GM19238 (cell line): ENCODE results near the gene TMEM207.
"Not testable (repeated sequence)": the region's sequence is repeated elsewhere in the genome, so short reads cannot be mapped to it uniquely, and the experiment has no call there.

ENCODE experiments used
- DNase-seq: peaks from one replicate; pipeline ENCODE4 v3.0.0; 2011; ENCODE audit warnings: low spot score; ENCODE audit not compliant: insufficient read length

TMEM207 gene

DNA sequence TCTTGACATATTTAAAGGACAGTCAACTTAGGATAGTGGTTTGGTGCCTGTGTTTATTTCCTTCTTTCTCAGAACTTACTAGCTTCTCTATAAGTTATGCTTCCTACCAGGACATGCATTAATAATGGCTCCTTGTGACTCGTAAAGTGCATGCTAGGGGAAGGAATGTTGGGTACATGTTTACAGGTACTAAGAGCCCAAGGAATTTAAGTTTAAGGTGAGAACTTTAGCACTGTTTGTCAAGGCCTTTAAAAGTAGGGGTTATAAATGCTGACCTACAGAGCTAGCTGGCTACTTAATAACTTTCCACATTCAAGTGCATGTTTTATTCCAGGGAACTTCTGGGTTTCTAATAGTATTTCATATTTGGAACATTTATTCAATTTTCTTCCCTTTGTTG is at the start of gene TMEM207:
Gene TMEM207 (minus strand): TSS at position 101 of the 400 bp plus-strand sequence. CDS start 92 bp downstream, at position 9.
- no peak for DNase-seq

DNA sequence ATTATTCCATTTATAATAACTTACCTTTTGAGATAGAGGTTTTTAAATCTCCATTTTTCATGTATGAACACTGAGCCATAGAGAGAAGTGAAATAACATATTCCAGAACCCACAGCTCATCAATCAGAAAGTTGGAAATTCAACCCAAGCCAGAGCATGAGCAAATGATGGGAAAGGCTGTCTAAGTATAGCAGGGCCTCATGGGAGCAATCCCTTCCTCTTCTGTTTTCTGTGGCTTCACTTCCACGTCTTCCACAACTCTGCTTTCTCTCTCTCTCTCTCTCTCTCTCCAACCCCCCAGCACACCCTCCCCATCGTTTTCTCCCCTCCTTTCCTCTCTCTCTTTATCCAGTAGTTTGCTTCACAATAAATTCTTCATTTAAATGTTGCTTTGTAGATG is 49.4 kb upstream of the TMEM207 start:
- DNase-seq, result no peak

DNA sequence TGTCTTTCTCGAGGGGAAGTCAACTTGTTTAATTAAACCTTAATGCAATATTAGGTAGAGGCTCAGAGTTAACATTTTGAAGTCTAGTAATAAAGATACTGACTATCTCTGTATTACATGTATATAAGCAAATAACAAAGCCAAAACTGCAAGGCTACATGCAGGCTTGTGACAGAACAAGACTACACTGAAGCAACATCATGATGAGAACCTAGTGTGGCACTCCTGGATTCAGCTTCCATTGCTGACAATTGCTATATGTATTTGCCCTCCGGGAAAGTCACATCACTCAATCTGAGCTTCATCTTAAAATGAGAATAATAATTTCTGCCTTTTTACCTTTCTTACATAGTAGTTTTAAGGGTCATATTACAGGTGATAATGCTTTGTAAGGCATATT is 48.6 kb upstream of the TMEM207 start:
- no peak for DNase-seq

DNA sequence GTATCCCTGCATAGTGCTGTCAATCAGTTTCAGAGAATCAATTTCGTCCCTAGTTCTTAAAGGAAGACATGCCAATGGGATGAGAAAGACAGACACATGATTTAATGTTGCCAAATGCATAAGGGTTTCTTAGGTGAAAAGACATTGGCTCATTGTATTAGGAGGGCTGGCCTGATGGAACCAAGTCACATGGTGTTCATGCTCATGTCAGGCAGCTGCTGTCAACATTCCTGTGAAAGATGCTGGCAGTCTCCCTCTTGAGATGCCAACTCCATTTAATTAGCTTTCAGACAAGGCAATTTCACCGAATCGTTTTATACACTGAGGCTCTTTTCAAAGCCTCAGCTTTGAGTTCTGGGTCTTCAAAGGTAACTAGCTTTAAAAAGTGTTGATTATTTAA is 48.1 kb upstream of the TMEM207 start:
- no peak for DNase-seq

DNA sequence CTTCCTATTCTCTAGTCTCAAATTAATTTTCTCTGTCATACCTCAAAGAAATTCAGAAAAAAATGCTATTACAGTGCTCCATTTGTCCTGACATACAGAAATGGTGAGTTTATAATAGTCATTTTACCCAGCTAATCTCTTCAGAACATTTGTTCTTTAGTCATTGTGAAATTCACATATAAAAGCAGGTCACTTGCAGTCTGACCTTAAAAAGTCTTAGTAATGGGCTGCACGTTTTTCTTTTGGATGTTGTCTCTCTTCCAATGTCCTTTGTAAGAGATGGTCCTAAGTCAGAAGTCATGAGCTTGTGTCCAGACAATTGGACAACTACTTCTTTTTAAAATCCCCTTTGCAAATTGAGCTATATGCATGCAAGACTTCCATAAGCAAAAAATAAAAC is 47.2 kb upstream of the TMEM207 start:
- no peak for DNase-seq

DNA sequence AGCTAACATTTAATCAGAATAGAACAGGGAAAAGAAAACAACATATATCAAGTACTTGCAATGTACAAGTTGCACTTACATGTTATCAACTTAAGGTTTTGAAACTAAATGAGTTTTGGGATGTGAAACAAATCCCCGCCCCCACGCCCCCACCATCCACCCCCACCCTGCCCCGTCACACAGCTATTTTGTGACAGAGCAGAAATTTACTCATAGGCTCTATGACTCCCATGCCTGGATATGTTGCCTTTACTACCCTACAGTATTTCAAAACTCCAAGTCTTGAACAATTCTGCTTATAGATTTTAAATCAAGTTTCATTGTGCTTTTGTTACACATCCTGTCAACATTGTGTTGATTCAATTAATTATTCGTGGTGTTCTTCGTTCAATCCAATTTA is 46.1 kb upstream of the TMEM207 start:
- no peak for DNase-seq

DNA sequence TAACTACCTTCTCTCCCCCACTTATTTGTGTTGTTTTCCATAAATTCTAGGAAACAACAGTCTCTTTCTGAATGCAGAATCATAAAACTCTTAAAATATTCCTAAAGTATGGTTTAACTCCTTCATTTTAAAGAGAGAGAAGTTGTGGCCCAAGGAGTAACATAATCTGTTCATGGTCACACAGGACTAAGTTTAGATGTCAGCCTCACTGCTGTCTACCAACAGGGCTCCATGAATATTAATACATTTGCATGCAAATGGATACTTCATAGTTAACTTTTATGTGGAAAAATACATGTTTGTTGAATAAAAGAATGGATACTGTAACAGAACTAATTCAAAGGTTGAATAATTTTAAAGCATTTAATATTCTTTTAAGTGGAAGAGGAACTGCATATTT is 45.7 kb upstream of the TMEM207 start:
- DNase-seq, result no peak

DNA sequence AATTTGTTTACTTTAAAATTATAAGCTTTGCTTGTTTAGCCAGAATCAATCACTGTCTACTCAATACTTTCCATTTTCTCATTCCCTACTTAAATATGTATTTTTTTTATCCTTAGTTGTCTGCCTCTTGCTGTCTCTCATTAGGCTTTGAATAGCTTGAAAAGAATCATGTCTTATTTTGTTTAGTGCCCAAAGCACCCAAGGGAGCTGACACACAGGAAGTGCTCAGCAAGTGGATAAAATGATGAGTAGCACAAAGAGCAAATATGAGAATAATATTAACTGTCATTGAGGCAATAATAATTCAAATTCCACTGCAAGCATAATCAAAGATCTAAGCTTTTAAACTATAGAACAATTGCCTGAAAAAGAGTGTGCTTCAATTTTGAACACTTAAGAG is 45.2 kb upstream of the TMEM207 start:
- DNase-seq, result no peak

DNA sequence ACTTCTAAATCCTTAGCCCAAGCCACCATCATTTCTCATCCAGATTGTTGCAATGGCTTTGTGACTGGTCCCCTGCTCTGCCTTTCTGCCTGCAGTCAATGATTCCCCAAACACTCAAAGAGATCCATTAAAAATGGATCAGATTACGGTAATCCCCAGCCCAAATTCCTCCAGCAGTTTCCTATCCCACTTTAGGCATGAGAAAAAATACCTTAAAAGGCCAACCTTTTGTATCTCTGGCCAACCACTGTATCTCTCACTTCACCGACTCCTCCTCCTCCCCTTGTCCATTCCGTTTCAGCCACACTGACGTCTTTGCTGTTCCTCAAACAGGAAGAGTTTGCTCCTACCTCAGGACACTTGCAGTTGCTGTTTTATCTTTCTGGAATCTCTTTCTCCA is 43.3 kb upstream of the TMEM207 start:
- DNase-seq, result no peak

DNA sequence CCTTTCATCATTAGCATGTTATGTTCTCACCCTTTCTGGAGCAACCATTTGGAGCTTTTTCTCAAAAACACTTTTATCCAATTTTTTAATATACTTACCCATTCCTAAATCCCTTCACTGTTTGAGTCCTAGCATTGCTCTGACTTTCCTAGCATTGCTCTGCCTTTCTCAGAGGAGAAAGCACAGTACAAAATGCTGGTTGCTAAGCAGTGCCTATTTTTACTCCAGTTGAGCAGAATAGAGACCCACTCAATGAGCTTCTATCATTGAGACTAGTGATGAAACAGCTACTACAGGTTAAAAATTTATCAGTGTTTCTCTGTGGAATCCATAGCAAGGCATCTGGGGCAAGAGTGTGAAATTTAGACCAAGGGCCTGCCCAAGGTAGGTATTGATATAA is 42.4 kb upstream of the TMEM207 start:
- DNase-seq, result no peak

DNA sequence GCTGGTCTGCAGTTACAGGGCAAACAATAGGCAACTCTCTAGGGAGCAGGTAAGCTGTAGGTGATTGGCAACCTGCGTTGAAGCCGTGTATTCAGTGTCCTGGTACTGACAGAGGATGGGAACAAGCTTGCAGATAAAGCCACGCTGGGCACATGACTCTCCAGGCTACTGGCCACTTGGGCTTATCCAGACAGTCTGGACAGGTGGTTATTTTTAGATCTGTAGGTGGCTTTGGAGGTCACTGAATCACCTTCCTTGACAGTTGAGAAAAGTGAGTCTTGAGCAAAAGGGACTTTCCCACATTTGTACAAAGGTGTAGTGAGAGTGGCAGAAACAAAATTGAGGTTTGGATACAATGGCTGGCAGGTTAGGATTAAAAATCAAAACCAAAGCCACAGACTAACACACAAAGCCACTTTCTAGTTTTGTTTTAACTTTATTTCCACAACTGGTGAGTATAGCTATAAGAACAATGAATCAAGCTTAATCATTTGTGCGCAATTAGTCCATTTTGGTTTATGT is 41.9 kb upstream of the TMEM207 start:
- no peak for DNase-seq

DNA sequence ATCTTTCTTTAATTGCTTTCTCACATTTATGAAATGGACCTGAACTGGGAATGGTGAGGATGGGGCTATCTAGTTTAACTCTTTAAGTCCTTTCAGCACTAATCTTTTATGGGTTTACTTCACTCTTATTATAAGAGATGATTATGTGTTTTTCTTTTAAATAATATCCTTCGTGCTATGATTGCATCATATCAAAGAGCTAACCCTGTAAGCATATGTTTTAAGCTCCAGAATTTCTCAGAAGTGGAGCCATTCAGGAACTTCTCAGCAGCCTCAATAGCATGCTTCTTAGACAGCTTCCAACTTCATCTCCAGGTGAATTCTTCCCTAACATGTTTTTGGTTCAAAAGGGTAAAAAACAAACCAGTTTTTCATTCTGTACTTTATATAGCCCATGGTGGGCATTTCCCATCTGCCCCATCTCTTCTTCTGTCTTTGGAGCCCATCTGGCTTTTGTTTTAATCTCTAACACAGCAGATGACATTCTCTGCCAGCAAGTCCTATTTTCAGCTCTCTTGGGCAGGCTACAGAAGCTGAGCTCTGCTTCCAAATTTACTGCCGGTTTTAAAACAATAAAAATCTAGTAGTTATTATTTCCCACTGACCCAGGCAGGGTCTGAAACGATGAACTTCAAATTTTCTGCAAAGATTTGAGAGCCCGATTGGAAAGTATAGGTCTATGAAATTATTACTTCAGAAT is 37.4 kb upstream of the TMEM207 start:
- no peak for DNase-seq

DNA sequence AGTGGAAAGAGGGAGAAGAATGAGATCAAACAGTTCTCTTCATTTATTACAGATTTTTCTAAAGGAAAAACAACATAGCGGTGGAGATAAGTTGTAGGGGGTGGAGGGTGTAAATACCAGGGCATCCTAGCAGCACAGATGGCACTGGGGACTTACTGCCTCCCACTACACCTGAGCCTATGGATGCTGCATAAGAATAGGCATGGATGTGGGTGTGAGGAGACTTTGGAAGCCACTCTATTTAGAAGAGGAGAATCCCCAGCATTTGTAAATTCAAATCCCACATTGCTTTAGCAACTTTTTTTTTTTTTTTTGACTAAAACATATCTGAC is 36.8 kb upstream of the TMEM207 start:
- no peak for DNase-seq

DNA sequence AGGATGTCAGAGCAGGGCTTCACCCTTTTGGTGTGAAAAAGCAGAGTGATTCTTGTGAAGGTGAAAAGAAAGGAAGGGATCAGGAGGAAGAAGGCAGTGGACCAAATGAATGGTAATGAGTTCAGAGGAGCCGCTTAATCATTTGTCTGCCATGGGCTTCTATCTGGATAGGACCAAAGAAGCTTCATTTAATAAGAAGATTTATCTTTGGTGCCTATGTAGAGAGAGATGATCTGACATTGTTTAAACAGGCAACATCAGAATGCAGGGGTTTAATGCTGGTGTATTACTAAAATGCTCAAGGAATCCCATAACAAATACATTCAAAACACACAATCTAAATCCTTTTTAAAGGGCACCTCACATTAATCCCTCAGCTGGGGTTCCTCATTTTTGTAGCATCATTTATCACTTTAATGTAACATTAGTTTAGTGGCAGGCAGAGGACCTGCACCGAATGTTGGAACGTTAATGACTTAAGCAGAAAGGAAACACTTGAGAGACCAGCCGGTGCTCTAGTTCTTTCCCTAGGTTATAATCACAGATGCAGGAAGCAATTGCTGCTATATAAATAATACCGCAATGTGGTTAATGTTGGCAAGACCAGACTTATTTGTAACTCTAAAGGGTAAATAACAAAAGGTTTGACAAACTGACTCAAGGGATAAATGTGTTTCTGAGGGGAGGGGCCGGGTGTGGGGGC is 36.3 kb upstream of the TMEM207 start:
- DNase-seq, result no peak

DNA sequence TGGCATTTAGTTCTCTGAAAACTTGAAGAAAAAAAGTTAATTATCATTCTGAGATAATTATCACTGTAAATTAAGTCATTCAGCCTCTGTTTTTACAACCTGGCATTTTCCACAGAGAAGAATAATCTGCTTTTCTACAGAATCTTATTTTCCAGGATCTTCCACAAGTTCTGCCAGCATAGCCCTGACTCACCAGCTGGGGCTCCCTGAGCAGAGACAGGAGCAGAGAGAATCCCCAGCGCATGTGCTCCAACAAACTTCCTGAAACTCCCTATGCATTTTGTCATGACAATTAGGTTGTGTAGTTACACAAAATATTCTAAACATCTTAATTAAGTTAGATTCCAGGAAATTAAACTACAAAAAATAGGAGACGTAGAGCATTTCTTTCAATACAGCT is 32.1 kb upstream of the TMEM207 start:
- no peak for DNase-seq

DNA sequence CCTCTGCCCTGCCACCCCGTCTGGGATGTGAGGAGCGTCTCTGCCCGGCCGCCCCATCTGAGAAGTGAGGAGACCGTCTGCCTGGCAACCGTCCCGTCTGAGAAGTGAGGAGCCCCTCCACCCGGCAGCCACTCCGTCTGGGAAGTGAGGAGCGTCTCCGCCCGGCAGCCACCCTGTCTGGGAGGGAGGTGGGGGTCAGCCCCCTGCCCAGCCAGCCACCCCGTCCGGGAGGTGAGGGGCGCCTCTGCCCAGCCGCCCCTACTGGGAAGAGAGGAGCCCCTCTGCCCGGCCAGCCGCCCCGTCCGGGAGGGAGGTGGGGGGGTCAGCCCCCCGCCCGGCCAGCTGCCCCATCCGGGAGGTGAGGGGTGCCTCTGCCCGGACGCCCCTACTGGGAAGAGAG is 23.6 kb upstream of the TMEM207 start:
- DNase-seq, result not testable (repeated sequence)

DNA sequence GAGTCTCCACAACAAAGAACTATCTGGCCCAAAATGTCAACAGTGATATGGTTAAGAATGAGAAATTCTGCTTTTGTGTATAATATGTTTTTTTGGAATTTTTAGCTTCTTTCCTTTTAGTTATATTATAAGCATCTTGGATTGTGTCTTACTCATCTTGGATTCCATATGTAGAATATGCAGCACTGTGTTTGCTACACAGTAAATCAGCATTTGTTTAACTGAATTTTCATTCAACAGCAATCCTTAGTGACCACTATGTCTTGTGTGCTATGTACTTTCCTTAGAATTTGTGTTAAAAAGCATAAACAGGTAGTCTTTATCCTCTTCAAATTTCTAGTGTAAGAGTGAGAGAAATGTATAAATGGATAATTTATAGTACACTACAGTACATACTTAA is 18.2 kb upstream of the TMEM207 start:
- DNase-seq, result no peak

DNA sequence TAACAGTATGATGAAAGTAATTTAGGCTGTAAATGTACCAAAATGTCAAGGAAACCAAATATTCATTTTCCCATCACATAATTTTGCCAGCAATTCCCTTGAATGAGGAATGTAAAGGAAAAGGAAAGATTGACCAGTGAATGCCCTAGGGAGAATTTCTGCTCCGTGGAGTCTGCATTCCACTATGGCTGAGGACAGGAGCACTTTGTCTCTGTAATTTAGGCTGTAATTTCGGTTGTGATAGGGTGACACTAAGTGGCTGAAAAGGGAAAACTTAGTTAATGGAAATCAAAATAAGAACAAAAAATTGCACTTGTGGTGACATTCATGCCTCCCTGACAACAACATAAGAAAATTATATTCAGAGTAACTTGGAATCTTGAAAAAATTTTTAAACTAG is 8.3 kb upstream of the TMEM207 start:
- no peak for DNase-seq

DNA sequence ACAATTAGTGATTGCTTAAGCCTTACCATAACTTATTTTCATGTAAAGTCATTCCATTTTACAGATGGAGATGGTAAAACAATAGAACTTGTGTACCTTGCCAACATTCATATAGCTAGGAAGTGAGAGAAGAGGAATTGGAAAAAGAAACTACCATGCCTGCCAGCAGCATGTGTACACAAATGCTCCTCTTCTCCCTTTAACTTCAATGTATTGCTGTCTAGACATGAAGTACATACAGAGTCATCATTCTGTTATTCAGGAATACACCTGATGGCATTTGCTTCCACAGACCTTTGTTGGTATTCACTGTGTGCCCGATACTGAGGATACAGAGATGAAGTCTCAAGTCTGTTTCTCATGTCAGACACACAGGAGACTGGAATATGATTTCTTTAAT is 7.1 kb upstream of the TMEM207 start:
- DNase-seq, result no peak

DNA sequence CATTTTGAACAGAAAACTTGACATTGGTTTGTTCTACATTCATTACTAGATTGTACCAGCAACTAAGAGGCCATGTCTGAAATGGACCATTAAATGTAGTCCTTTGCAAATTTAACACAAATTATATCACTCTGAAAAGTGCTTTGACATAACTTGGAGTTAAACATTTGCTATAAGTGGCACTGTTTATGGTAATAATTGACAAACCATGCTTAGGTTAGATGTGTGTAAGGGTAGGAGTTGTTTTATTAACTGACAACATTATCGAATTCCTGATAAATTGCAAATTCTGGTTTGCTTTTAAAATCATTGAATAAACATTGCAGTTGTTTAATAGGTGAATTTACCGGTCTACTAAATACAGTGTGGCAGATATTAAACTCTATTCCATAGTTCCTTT is 6.1 kb upstream of the TMEM207 start:
- no peak for DNase-seq

DNA sequence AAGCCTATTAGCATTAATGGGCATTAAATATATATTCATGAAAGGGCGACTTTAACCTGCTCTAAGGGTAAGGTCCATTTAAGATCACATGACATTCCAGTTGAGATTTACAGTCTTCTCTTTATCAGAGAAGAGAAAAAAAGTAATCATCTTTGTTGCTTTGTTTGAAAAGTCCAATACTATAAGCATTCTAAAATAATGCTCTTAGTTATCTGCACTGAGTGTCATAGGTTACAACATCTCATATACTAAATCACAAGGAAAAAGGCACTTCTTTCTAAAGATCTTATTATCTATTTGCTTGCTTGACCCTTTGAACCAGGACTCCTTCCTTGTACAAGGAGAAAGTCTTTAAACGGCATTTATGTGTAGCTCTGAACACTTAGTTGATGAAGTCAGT is 1.4 kb downstream of the TMEM207 start:
- no peak for DNase-seq

DNA sequence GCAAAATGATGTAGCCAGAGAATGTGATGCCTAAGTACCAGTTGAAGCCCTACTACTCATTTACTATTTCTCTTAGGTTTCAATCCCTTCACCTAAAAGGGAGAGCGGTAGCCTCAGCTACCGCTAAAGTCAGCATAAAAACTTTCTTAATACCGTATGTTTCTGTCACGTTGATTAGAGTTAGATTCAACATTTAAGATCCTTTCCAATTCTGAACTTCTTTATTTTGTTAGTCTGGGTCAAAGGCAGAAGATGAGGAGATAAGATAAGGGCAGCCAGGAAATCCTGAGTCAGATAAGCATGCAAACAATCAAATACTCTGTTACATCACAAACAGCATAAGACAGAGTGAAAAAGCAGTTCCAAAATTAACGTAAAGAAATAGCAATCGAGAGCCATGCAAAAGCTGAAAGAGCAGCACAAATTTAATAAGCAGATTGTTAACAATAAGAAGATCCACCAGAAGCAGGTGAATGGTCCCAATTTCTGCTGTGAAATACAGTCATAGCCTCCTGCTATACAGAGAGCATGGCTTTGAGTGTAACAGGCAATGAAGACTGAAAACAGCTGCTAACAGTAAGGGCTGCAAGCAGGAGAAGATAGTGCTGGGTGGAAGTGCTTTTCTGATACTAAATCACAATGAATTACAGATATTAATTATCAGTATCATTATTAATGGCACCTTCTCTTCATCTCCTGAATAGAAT is 3.0 kb downstream of the TMEM207 start:
- no peak for DNase-seq
